GM19397 (cell line): ENCODE measurements around the gene CNN3.

Experiments used
- ATAC-seq: cut with Tn5 transposase; IDR thresholded peaks from one replicate; pipeline ENCODE4 v1.9.1; 2021; ENCODE audit warnings: mild to moderate bottlenecking, moderate library complexity; ENCODE audit not compliant: unreplicated experiment

CNN3 gene

DNA sequence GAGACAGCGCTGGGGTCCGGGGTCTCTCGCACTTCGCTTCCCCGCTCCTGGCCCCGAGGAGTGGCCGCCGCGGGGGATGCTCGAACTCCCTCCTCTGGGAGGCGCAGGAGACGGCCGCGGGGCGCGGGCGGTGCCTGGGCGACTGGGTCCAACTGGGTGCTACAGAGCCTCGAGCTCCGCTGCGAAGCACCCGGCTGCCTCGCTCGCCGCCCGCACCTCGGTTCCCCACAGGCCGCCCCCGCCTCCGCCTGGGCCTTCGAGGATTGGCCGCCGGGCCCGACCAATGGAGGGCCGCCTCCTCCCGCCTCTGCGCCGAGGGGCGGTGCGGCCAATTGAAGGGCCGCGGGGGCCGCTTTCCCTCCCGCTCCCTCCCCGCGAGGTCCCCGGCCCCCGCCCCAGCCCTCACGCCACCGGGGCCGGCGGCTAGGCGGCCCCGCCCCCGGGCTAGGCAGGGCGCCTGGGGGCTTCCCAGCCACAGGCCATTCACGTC is at the start of gene CNN3:
Gene CNN3 (minus strand): TSS at position 196 of the 490 bp plus-strand sequence. CDS start 216 bp downstream, outside the sequence.
- ATAC-seq, result peak; percentile 76

DNA sequence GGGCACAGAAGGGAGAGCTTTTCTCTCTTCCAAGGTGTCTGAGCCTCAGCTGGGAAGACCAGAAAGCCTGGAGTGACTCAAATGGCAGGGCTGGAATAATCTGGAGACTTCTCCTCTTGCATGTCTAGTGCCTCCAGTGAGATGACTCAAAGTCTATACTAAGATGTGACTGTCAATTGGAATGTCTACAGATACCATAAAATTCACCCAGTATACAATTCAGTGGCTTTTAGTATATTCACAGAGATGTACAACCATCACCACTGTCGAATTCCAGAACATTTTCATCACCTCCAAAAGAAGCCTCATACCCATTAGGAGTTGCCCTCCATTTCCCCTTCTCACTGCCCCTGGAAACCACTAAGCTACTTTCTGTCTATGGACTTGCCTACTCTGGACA is 47.9 kb upstream of the CNN3 start:
- no peak for ATAC-seq

DNA sequence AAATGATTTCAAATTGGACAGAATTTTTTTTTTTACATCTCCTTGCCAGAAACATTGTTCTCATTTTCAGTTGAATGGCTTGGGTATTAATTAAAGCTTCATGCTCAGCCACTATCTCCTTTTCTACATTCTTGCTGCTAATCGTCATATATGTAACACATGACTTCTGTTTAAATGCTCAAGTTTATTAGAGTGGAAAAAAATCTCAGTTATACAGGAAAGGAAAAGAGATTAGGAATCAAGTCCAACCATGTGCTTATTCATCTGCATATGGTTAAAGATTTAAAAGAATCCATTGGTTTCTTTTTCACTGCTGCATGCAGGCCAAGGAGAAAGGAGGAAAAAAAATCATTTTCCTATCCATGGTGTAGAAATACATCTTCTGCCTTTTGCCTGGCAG is 47.3 kb upstream of the CNN3 start:
- no peak for ATAC-seq

DNA sequence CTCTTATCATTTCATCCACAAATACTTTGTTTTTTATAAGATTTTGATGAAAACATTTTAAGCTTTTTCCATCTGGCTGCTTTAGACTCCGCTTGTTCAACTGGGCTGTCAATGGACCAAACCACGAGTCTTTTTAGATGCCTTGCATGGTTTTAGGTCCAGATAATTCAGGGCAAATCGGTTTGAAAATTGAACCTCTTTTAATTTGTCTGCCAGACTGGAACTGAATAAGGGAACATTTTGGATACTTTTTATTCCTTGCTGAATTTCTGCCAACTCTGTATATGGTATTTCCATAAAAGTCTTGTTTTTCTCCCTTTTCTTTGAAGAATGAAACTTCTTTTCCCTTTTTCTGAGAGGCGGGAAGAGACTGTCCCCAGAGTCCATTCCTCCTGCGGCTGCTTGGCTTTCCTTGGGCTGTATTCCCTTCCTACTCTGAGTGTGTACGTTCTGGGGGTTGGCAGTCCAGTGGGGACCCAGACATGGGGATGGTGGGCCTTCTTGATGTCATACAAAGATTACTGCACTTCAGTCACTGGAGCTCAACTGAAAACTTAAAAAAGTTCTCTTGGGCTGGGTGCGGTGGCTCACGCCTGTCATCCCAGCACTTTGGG is 46.5 kb upstream of the CNN3 start:
- ATAC-seq, result no peak

DNA sequence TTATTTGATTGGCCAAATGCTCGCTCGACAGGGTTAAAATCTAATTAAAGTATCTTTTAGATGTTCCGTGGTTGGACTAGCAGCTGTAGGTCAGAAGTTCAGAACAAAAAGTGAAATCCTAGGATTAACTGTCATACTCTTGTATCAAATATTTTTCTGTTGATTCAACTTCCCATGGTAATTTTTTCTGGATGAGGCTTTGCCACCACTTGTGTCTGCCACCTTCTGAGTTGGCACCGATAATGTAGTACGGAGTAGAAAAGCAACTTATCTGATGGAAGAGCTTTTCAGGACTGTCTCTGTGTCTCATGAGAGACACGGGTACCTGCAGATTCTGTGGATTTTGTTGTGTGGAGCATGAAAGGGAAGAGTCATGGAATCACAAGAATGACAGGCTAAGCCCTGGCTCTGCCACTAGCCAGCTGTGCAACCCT is 44.6 kb upstream of the CNN3 start:
- no peak for ATAC-seq

DNA sequence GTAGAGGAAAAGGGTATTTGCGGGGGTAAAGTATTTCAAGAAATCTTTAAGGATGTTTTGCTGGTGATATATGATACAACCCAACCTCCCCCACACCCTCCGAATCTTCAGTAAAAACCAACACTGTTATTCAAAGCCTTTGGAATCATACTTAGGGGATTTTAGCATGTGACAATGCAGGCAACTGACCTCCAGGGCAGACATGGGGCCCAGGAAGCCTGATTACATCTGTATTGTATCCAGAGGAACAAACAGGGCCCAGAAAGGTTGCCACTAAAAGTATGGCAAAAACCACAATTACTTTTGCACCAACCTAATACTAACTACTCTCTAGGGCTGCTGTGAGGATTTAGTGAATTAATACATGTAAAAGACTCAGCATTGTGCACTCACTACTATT is 43.9 kb upstream of the CNN3 start:
- ATAC-seq, result no peak

DNA sequence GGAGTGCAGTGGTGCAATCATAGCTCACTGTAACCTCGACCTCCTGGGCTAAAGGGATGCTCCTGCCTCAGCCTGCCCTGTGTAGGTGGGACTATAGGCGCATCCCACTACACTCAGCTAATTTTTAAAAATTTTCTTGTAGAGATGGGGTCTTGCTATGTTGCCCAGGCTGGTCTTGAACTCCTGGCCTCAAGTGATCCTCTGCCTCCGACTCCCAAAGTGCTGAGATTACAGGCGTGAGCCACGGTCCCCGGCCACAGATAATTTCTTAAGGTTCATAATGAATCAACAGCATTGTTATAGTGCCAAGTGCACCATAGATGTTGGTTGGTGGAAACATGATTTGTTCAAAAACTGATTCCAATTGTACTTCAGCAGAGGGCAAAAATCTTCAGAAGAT is 42.2 kb upstream of the CNN3 start:
- ATAC-seq, result no peak

DNA sequence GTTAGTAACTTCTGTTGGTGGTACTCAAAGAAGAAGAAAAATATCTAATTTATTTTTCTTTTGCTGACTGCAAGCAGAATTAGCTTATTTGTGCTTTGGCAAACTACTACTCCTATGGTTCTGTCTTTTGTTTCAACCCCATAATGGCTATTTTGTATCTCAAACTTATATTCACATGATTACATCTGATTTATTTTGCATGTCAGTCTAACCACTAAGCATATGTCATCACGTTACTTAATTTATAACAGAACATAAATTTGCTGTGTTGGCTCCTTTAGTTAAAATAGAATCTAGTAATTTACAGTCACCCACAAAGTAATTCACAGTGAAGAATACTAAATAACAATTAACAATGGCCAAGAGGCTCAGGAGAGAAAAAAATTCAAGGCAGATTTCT is 39.1 kb upstream of the CNN3 start:
- no peak for ATAC-seq

DNA sequence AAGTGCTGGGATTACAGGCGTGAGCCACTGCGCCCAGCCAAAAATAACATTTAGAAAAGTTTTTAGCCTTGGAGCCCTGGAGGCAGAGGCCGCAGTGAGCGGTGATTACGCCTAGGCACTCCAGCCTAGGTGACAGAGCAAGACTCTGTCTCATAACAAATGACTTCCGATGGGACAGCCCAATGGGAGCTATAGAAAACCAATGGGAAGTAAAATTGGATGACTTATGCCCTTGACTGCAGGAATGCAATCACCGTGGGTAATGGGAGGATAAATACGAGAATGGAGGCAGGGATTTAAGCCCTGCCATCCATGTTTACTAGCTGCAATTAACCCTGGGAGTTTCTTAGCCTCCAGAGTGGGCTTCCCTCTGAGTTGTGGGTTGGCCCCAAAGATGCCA is 37.0 kb upstream of the CNN3 start:
- no peak for ATAC-seq

DNA sequence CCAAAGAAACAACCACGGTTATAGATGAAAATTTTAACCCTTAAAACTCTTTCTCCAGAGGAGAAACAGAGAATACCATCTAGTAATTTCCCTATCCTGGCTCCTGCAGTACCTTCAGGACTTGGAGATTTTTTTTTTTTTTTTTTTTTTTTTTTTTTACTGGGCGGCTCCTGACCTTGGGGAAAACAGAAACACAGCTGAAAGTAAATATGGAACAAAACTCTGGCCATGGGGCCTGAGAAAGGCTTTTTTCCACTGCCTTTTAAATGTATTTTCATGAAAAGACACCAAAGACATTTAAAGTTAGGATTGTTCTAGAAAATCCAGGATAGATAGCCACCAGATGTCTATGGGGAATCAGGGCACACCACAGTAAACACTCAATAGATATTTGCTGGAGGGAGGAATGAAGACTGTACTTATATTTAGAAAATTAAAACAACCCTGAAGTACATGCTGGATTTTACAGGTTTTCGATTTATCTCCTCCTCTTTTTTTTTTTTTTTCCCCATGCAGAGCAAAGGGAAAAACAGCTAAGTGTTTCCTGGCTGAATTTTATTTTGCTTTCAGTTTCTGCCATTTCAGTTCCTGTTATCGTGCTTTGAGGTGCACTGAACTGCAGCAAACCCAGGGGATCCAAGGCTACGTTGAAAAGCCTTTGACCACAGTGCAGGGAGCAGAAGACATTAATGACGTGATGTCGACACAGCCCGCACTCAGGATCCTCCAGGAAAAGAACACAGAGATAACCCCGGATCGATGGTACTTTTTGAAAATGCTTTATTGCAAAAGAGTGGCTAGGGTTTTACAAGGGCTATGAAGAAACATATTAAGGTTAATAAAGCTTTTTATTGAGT is 35.7 kb upstream of the CNN3 start:
- peak; percentile 88 for ATAC-seq

DNA sequence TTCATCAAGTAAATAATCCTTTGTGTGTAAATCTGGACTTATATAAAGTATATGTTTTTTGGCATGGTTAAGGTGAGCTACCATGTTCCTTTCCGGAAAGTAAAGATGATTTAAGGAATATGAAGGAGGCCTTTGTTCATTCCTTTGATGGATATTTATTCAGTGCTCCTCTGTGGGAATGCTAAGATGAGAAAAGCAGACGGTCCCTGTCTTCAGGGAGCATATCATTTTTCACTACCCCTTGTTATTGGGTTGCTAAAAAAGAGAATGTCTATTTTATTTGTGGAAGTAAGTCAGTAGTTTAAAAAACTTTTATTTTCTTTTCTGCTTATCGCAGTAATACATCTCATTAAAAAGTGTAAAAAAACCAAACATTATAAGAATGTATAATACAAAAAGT is 35.1 kb upstream of the CNN3 start:
- ATAC-seq, result no peak

DNA sequence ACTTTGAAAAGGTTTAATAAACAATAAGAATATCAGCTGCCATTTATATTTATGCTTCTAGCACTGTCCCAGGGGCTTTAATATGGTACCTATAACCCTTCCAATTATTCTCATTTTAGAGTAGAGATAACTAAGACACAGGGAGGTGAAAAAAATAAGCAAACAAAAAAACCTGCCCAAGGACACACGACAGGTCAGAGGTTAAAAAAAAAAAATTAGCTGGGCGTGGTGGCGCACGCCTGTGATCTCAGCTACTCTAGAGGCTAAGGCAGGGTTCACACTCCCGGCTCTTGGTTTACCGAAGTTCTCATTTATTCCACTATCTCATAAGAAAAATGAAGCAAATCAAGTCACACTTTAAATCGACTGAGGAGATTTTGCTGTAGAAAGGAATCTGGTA is 34.7 kb upstream of the CNN3 start:
- ATAC-seq, result no peak

DNA sequence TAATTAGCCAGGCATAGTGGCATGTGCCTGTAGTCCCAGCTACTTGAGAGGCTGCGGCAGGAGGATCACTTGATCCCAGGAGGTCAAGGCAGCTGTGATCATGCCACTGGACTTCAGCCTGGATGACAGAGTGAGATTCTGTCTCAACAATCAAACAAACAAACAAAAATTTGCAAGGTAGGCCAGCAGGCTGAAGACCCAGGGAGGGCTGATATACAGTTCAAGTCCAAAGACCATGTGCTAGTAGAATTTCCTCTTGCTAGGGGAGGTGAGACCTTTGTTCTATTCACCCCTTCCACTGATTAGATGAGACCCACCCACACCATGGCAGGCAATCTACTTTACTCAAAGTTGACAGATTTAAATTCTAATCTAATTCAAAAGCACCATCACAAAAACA is 31.2 kb upstream of the CNN3 start:
- no peak for ATAC-seq

DNA sequence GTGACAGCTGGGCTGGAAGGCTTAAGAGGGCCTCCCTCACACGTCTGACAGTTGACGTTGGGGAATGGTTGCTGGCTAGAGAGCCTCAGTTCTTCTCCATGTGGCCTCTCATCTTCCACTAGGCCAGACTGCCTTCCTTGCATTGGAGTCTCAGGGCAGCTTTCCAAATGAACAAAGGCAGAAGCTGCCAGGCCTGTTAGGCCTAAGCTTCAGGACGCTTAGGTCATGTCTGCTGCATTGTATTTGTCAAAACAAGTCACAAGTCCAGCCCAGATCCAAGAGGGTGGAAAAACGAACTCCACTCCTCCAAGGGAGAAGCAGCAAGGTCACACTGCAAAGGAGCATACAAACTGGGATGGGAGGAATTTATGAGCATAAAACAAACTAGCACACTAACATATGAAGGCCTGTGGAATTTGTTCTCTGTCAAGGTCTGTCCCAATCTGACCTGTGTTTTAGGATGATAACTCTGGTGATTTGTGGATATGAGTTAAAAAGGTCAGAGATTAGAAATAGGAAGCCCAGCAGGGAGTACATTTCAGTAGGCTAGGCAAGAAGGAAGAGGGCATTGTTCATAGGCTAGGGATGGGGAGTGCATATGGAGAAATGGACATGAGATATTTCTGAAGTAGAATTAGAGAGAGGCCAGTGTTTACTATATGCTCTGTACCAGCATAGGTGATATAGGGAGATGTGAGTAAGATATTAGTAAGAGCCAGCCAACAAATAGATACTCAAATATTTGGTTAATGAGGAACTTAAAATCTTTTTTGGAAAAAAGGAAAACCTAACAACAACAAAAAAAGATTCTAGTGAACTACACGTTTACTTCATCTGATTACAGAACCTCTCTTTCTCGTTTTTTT is 29.1 kb upstream of the CNN3 start:
- no peak for ATAC-seq

DNA sequence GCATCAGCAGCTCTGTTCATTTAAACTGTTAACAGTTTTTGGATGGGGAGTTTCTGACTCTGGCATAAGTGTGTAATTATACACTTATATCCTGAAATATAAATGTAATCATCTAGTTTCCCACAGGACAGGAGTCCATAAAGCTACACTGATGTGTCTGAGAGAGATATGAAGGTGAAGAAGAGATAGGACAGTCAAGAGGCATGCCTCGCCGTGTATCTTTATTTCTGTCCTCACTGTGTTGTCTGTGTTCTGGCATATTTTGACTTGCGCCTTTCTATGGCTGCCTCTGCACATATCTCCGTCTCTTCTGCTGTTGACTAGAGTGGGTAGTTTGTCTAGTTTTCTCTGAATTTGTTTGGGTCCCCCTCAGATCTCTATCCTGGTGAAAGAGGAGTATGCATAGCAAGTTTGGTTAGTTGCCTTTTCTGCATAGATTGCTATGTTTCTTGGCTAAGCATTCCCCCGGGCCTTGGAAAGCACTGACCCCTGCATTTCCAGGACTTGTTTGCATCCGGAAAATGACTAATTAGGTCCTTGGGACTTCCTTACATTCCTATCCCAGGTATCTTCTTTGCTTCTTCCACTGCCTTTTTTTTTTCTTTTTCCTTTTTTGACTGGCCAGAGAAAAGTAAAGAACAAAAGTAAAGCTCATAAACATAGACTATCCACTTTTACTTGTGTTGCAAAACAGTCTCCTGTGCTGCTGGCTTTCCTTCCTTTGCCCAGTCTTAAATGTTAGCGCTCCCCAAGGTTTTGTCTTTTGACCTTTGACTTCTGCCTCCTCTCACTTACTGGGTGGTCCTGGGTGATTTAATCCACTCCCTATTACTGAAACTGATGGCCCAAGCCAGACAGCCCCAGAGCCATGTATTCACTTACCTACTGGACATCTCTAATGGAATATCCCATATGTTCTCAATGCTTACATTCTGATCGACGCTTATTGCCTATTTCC is 27.6 kb upstream of the CNN3 start:
- no peak for ATAC-seq

DNA sequence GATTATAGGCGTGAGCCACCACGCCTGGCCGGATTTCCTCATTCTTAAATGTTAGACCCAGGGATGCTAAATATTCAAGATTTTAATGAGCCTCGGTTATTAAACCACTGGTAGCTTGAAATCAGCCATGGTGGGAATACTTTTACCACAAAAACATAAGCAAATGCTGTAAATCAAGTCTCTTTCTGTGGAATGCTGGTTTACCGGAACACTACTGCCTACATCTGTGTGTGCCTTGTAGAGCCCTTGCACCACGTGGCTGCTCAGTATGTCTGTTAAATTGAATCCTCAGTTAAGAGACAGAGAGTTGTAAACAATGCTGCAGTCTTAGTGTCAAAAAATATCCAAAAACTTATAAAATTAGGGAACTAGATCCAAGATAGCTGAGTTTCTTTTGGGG is 26.8 kb upstream of the CNN3 start:
- no peak for ATAC-seq

DNA sequence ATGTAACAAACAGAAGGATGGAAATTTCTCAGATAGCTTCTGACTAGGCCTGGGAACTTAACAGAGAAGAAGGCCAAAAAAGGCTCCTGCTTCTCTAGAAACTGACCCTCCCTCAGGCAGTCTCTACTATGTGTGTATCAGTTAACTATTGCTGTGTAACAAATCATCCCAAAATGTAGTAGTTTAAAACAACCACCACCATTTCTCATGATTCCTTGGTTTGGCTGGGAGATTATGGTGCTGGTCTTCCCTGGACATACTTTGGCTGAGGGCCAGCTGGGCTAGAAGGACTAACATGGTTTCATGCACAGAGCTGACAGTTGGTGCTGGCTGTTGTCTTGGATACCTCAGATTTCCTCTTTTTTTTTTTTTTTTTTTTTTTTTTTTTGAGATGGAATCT is 26.2 kb upstream of the CNN3 start:
- no peak for ATAC-seq

DNA sequence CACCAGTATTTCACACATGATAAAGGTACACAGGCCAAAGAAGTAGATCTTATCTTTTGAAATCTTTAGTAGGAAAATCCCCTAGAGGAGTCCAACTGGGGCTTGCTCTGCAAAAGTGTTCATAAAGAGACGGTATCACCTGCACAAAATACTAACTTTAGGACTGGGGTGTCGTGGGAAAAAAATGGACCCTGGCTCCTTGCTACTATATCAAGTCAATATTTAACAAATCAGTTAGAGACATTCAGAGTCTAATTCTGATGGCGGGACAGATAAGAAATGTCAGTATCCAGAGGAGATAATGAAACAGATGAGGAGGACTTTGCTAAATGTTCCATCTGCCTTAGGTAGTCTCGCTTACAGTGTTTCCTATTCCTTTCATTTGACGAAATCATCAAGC is 25.6 kb upstream of the CNN3 start:
- no peak for ATAC-seq

DNA sequence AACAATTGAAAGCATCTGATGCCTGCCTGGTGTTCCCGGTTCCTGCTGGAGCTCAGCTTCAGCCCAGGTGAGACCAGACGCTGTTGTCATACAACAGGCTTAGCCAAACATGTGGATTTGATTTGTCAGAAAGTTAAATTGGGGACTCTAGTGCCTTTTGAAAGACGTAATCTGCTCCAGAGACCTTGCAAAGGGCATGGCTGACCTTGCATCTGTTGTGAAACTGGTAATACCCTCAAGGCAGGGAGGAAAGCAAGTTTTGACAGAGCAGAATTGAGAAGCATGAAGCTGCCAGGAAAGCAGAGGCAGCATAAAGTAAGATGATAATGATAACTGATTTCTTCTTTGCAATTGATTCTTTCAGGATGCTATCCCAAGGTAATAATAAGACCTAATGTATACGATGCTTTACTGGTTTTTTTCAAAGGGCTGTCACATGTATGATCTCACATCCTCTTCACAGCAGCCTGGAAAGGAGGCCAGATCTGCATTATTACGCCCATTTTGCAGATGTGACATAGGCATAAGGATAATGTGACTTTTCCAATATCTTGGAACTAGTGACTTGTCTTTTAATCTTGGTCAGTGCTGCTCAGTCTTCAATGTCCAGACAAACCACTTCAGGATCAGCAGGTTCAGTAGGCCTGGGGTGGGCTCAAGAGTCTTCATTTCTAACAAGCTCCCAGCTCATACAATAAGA is 24.7 kb upstream of the CNN3 start:
- no peak for ATAC-seq

DNA sequence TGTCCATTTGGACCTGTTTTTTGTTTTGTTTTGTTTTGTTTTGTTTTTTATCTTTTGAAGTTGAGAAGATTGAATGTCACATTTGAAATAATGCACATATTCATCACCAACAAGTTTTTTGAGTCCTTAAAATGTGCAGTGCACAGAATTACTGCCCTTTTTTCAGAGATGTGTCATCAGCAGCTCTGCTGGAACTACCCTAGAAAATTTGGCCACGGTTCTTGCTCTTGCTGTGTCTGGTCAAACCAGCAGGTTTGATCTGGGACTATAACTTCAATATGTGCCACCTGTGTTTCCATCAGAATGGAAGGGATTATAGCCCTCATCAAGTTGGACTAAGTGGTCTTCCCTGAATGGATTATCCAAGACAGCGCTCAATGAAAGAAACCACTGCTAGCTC is 24.1 kb upstream of the CNN3 start:
- no peak for ATAC-seq
